Measurements from ENCODE around the gene GBF1. TPM values are rescaled to one million over a fixed set of nuclear protein-coding genes. Genes with fewer than 3 reads are reported as not detected.

Gene GBF1
- total and polyA plus RNA-seq, 10 of the 15 experiments (the other 5 are each of a cell fraction or from before 2014, with no cell fraction given) = 0.82 to 42.0 (median 21.8) TPM

GRCh38 chr10:102399217-102400021 is 154.1 kb downstream of the GBF1 start (continued):
- TF ChIP-seq ZBTB33 (IDR thresholded peaks at IDR 0.05) = no peak
- TF ChIP-seq SP1 (IDR thresholded peaks at IDR 0.05; ENCODE audit: low read depth, low read length) = peak; percentile 26
- no peak for TF ChIP-seq ZNF622 (IDR thresholded peaks at IDR 0.05)
- no peak for TF ChIP-seq CHD4 (IDR thresholded peaks at IDR 0.05)
- TF ChIP-seq ATF7 (IDR thresholded peaks at IDR 0.05; ENCODE audit: low read depth) = no peak
- TF ChIP-seq ZNF217 (IDR thresholded peaks at IDR 0.05) = no peak
- no peak for TF ChIP-seq PRDM15 (CRISPR knock-in tag; IDR thresholded peaks at IDR 0.05)
- peak in 1 of 2 experiments; percentile 62; a peak in 2 of 4 replicates for TF ChIP-seq ETV6 (conservative IDR thresholded peaks at IDR 0.05 in 1 of 2, IDR thresholded peaks at IDR 0.05 in 1 of 2; ENCODE audit: borderline replicate concordance in 1 of 2, low read depth in 1 of 2)
- no peak for TF ChIP-seq CBX5 (IDR thresholded peaks at IDR 0.05; ENCODE audit: low read depth)
- peak; percentile 89 for TF ChIP-seq GATAD2B (conservative IDR thresholded peaks at IDR 0.05; ENCODE audit: low read depth)
- TF ChIP-seq USF1 (IDR thresholded peaks at IDR 0.05; ENCODE audit: borderline replicate concordance, extremely low read length, insufficient read depth, low read depth, low read length) = no peak
- TF ChIP-seq RB1 (IDR thresholded peaks at IDR 0.05; ENCODE audit: borderline replicate concordance) = peak; percentile 95
- no peak for TF ChIP-seq FOXK2 (IDR thresholded peaks at IDR 0.05)
- TF ChIP-seq TCF12 (IDR thresholded peaks at IDR 0.05; ENCODE audit: low read depth, low read length) = peak; percentile 44; the same call in 1 of the 2 replicates
- TF ChIP-seq SMARCA5 (IDR thresholded peaks at IDR 0.05) = peak; percentile 96
- no peak for TF ChIP-seq RUNX3 (IDR thresholded peaks at IDR 0.05; ENCODE audit: low read length)
- TF ChIP-seq ZNF384 (IDR thresholded peaks at IDR 0.05; ENCODE audit: borderline replicate concordance, low read depth, low read length) = no peak; the same call in 1 of the 2 replicates
- no peak for TF ChIP-seq SIN3A (IDR thresholded peaks at IDR 0.05; ENCODE audit: low read depth, low read length)
- TF ChIP-seq MTA3 (IDR thresholded peaks at IDR 0.05; ENCODE audit: borderline replicate concordance, low read length) = no peak
- no peak for TF ChIP-seq NFXL1 (IDR thresholded peaks at IDR 0.05; ENCODE audit: borderline replicate concordance)
- 0 out of 2 replicates have a peak, but pooled peaks have one; percentile 37 for TF ChIP-seq RELB (IDR thresholded peaks at IDR 0.05; ENCODE audit: low read depth)
- TF ChIP-seq IKZF1 (conservative IDR thresholded peaks at IDR 0.05) = peak; percentile 76
- no peak for TF ChIP-seq SREBF1 (IDR thresholded peaks at IDR 0.05; ENCODE audit: low read length)
- no peak for TF ChIP-seq STAT3 (IDR thresholded peaks at IDR 0.05; ENCODE audit: low read depth, low read length)

All from GM12878 (cell line).